Right lobe of liver (tissue), 4 donors: ENCODE results near the gene SPG21.

Experiments used
- CTCF ChIP-seq, 4 donors: fragments of 200-600 bp in 3 of 4; fragments of 450-650 bp in 1 of 4; IDR thresholded peaks; one replicate each; pipeline versions ENCODE4 v1.5.1 to v1.8.0; 2016 to 2022; ENCODE audit warnings: antibody characterized with exemption in 4 of 4, mild to moderate bottlenecking in 2 of 4
- POLR2A ChIP-seq: fragments of 450-650 bp; IDR thresholded peaks from one replicate; pipeline ENCODE4 v1.6.1; 2017; ENCODE audit warnings: antibody characterized with exemption, mild to moderate bottlenecking
- donor health status: DM: no; HTN: no; CAD: no.
- donor health status: DM: no; HTN: no; CAD: no.
- donor health status: DM: no; HTN: yes; CAD: no.

DNA sequence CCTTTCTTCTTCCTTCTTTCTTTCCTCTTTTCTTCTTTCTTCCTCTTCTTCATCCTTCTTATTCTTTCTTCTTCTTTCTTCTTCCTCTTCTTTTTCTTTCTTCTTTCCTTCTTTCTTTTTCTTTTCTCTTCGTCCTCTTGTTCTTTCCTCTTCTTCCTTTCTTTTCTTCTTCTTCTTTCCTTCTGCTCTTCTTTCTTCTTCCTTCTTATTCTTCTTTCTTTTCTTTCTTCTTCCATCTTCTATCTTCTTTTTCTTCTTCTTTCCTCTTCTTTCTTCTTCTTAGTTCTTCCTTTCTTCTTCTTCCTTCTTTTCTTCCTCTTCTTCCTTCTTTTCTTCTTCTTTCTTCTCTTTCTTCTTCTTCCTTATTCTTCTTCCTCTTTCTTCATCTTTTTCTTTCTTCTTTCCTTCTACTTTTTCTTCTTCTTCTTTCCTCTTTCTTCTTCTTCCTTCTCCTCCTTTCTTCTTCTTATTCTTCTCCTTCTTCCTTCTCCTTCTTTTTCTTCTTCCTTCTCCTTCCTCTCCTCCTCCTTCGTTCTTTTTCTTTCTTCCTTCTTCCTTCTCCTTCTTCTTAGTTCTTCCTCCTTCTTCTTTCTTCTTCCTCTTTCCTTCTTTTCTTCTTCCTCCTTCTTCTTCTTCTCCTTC lies 37.8 kb downstream of the SPG21 start:
- TF ChIP-seq POLR2A (no peak), CTCF (IDR thresholded peaks at IDR 0.05) (no peak)
